ENCODE measurements around the gene CMBL. TPM values are rescaled to one million over a fixed set of nuclear protein-coding genes. Genes with fewer than 3 reads are reported as not detected.

The CMBL gene
- total RNA-seq, 1 donor from 2014 or later: 32.9 TPM

GRCh38 chr5:10335711-10336470 lies 28.2 kb upstream of the CMBL start:
- no peak for DNase-seq (ENCODE audit: extremely low spot score, unreplicated experiment)
- H3K27ac Mint-ChIP-seq: no peak overlapping the region
- H3K9me3 Mint-ChIP-seq: no peaks in the 10 kb centered on the region
- no peak for TF ChIP-seq CTCF (conservative IDR thresholded peaks at IDR 0.05)
- peaks cover 43% of the 10 kb centered on the region for H3K27me3 Mint-ChIP-seq
- H3K4me3 Mint-ChIP-seq: no peak overlapping the region
- H3K36me3 Mint-ChIP-seq: no peaks in the 10 kb centered on the region
- H3K4me1 Mint-ChIP-seq (ENCODE audit: unreplicated experiment): peaks cover 30% of the 10 kb centered on the region

- H3K4me3 Mint-ChIP-seq: peak overlapping the region; percentile 16
- no peaks in the 10 kb centered on the region for H3K36me3 Mint-ChIP-seq
- no peak overlapping the region for H3K27ac Mint-ChIP-seq
- no peaks in the 10 kb centered on the region for H3K9me3 Mint-ChIP-seq
- peaks cover 34% of the 10 kb centered on the region for H3K4me1 Mint-ChIP-seq (ENCODE audit: unreplicated experiment)
- no peak for DNase-seq (ENCODE audit: extremely low spot score, unreplicated experiment)
- TF ChIP-seq CTCF (conservative IDR thresholded peaks at IDR 0.05): no peak
- H3K27me3 Mint-ChIP-seq: peaks cover 54% of the 10 kb centered on the region
Measured at GRCh38 chr5:10334831-10335230, 27.1 kb upstream of the CMBL start.

- H3K4me1 Mint-ChIP-seq (ENCODE audit: unreplicated experiment): peaks cover 35% of the 10 kb centered on the region
- DNase-seq (ENCODE audit: extremely low spot score, unreplicated experiment): peak; percentile 67
- peak overlapping the region; percentile 89 for H3K4me3 Mint-ChIP-seq
- peak overlapping the region; percentile 13 for H3K27ac Mint-ChIP-seq
- no peaks in the 10 kb centered on the region for H3K36me3 Mint-ChIP-seq
- H3K9me3 Mint-ChIP-seq: no peaks in the 10 kb centered on the region
- H3K27me3 Mint-ChIP-seq: peaks cover 59% of the 10 kb centered on the region
- peak; percentile 51 for TF ChIP-seq CTCF (conservative IDR thresholded peaks at IDR 0.05)
Measured at GRCh38 chr5:10333154-10334006, 25.7 kb upstream of the CMBL start.

- peaks cover 59% of the 10 kb centered on the region for H3K27me3 Mint-ChIP-seq
- H3K4me1 Mint-ChIP-seq (ENCODE audit: unreplicated experiment): peaks cover 35% of the 10 kb centered on the region
- H3K9me3 Mint-ChIP-seq: no peaks in the 10 kb centered on the region
- H3K4me3 Mint-ChIP-seq: peak overlapping the region; percentile 56
- no peak for DNase-seq (ENCODE audit: extremely low spot score, unreplicated experiment)
- H3K27ac Mint-ChIP-seq: no peak overlapping the region
- no peak for TF ChIP-seq CTCF (conservative IDR thresholded peaks at IDR 0.05)
- H3K36me3 Mint-ChIP-seq: no peaks in the 10 kb centered on the region
Measured at GRCh38 chr5:10332301-10332700, 24.6 kb upstream of the CMBL start.

- Mint-ChIP-seq H3K36me3 (no peaks in the 10 kb centered on the region), H3K27me3 (peaks cover 59% of the 10 kb centered on the region), H3K9me3 (no peaks in the 10 kb centered on the region), H3K27ac (no peak overlapping the region), H3K4me1 (ENCODE audit: unreplicated experiment) (peaks cover 35% of the 10 kb centered on the region), H3K4me3 (peak overlapping the region; percentile 7)
- TF ChIP-seq CTCF (conservative IDR thresholded peaks at IDR 0.05): no peak
- DNase-seq (ENCODE audit: extremely low spot score, unreplicated experiment): peak; percentile 61
Measured at GRCh38 chr5:10331341-10331796, 23.7 kb upstream of the CMBL start.
